Karpas-422 (cell line): Measurements from ENCODE around the gene CALHM3. TPM values are rescaled to one million over a fixed set of nuclear protein-coding genes. Genes with fewer than 3 reads are reported as not detected.

Source experiments
- DNase-seq: peaks from one replicate; pipeline ENCODE4 v3.0.0-alpha.2; 2015
- H2AFZ ChIP-seq: fragments of 200-600 bp; sonication (generic); 2 replicates; pipeline ENCODE4 v1.6.1; 2014; ENCODE audit warnings: antibody characterized with exemption, low read length, mixed read lengths
- H3K27ac ChIP-seq: fragments of 200-600 bp; sonication (generic); 2 replicates; pipeline ENCODE4 v1.5.1; 2014; ENCODE audit warnings: mild to moderate bottlenecking, low read length, moderate library complexity
- H3K27me3 ChIP-seq: fragments of 200-600 bp; sonication (generic); 2 replicates; pipeline ENCODE4 v1.6.1; 2014; ENCODE audit warnings: low read length, mixed read lengths
- H3K36me3 ChIP-seq: fragments of 200-600 bp; sonication (generic); 2 replicates; pipeline ENCODE4 v1.6.1; 2014; ENCODE audit warnings: low read length, mixed read lengths; ENCODE audit not compliant: insufficient read depth
- H3K4me1 ChIP-seq: fragments of 200-600 bp; sonication (generic); 2 replicates; pipeline ENCODE4 v1.6.1; 2014; ENCODE audit warnings: mild to moderate bottlenecking, low read length, mixed read lengths
- H3K4me2 ChIP-seq: fragments of 200-600 bp; sonication (generic); 2 replicates; pipeline ENCODE4 v1.6.1; 2014; ENCODE audit warnings: low read length, low read depth, mild to moderate bottlenecking; ENCODE audit not compliant: poor library complexity, severe bottlenecking
- H3K4me3 ChIP-seq: fragments of 200-600 bp; sonication (generic); 2 replicates; pipeline ENCODE4 v1.5.1; 2014; ENCODE audit warnings: mild to moderate bottlenecking, antibody characterized with exemption, low read length, mixed read lengths
- H3K79me2 ChIP-seq: fragments of 200-600 bp; sonication (generic); 2 replicates; pipeline ENCODE4 v1.6.1; 2014; ENCODE audit warnings: mild to moderate bottlenecking, low read length, mixed read lengths
- H3K9ac ChIP-seq: fragments of 200-600 bp; sonication (generic); 2 replicates; pipeline ENCODE4 v1.6.0; 2014; ENCODE audit warnings: low read length
- H3K9me2 ChIP-seq: fragments of 200-600 bp; sonication (generic), shearing (Covaris generic); replicated peaks from 2 replicates; pipeline ENCODE4 v1.6.0; 2014; ENCODE audit warnings: mild to moderate bottlenecking, low read length, moderate library complexity; ENCODE audit not compliant: insufficient read depth
- H3K9me3 ChIP-seq: fragments of 300-700, 200-600 bp; sonication (generic); 2 replicates; pipeline ENCODE4 v1.6.1; 2014; ENCODE audit warnings: low read length, mixed read lengths
- H4K20me1 ChIP-seq: fragments of 200-600 bp; sonication (generic); 2 replicates; pipeline ENCODE4 v1.6.1; 2014; ENCODE audit warnings: mild to moderate bottlenecking, antibody characterized with exemption, low read length, low read depth; ENCODE audit not compliant: insufficient read depth
- total RNA-seq: library from RNA; depleted of rRNA; stranded (reverse); fragments of >200 nt; shearing (Covaris generic); gene quantifications from 2 replicates; pipeline ENCODE4 v1.2.3, GENCODE V29; 2014; ENCODE audit warnings: low replicate concordance

The CALHM3 gene
- total RNA-seq, 1 experiment from 2014 or later, result 0.30 TPM

DNA sequence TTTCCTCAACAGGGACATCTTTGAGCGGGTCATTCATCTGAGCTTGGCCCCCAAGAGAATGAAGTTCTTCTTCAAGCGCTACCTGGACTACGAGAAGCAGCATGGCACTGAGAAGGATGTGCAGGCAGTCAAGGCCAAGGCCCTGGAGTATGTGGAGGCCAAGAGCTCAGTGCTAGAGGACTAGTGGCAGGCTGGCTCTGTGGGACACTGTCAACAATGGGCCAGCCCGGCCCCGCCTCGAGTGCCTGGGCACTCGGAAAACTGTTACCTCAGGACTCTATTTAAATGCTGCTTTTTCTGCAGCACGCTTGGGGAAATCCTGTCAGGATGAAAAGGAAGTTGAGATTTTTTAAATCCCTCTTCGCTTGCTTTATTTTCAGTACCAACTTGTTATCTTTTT, 33.7 kb downstream of the CALHM3 start:
- H3K27me3 ChIP-seq, result no peaks in the 10 kb centered on the region

DNA sequence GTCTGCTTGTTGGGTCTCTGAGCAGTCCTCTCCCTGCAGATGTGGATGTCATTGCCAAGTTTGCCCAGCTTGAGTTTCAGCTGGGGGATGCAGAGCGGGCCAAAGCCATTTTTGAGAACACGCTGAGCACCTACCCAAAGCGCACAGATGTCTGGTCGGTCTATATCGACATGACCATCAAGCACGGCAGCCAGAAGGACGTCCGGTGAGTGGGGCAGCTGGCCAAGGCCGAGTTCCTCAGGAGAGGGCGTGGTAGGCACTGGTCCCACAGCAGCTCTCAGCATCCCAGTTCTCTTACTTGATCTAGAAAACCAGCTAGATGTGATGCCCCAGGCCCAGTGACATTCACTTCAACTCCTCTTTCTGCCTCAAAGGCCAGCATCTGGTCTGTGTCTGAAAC, 34.6 kb downstream of the CALHM3 start:
- H3K9ac ChIP-seq, result no peak overlapping the region
- no peak overlapping the region for H3K27ac ChIP-seq
- no peaks in the 10 kb centered on the region for H3K9me3 ChIP-seq
- no peaks in the 10 kb centered on the region for H3K79me2 ChIP-seq
- no peak overlapping the region for H3K4me3 ChIP-seq
- DNase-seq, result no peak
- H2AFZ ChIP-seq, result no peak overlapping the region
- H3K4me2 ChIP-seq, result no peak overlapping the region
- H3K9me2 ChIP-seq, result no peaks in the 10 kb centered on the region
- H3K36me3 ChIP-seq, result peaks cover 27% of the 10 kb centered on the region
- H3K27me3 ChIP-seq, result no peaks in the 10 kb centered on the region
- no peaks in the 10 kb centered on the region for H4K20me1 ChIP-seq
- H3K4me1 ChIP-seq, result no peaks in the 10 kb centered on the region

More for the DNA sequence above, 33.7 kb downstream of the CALHM3 start:
- no peaks in the 10 kb centered on the region for H3K9me3 ChIP-seq
- no peaks in the 10 kb centered on the region for H3K79me2 ChIP-seq
- no peak overlapping the region for H3K4me3 ChIP-seq
- no peak for DNase-seq
- no peaks in the 10 kb centered on the region for H3K9me2 ChIP-seq
- no peak overlapping the region for H3K9ac ChIP-seq
- H3K4me2 ChIP-seq, result no peak overlapping the region
- no peaks in the 10 kb centered on the region for H4K20me1 ChIP-seq
- H2AFZ ChIP-seq, result no peak overlapping the region
- H3K27ac ChIP-seq, result no peak overlapping the region
- H3K36me3 ChIP-seq, result peaks cover 27% of the 10 kb centered on the region
- no peaks in the 10 kb centered on the region for H3K4me1 ChIP-seq

DNA sequence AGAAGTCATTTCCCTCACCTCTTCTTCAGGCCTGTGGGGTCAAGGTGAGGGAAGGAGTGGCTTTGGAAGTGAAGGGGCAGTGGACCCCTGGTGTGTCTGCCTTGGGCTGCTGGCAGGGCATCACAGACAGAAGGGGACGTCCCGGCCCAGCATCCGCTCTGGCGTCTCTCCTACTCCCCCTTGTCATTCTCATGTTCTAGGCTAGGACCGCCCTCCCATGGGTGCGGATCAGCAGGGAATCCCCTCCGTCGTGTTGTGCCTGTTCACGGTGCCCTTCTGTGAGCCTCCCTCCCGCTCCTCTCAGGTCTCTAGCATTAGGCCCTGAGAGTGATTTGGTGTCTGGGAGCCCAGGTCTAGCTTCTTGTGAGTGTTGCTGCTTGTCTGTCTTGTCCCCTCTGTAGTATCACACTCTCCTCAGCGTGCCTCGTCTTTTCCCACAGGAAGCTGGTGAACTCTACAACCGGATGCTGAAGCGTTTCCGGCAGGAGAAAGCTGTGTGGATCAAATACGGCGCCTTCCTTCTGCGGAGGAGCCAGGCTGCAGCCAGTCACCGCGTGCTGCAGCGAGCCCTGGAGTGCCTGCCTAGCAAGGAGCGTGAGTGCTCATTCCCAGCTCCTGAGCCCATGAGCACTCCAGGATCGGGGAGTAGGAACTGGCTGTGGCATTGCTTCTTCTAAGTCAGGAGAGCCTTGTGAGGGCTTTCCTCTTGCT, 35.4 kb downstream of the CALHM3 start:
- no peak overlapping the region for H2AFZ ChIP-seq
- no peaks in the 10 kb centered on the region for H3K9me2 ChIP-seq
- H3K4me3 ChIP-seq, result no peak overlapping the region
- DNase-seq, result no peak
- no peaks in the 10 kb centered on the region for H3K9me3 ChIP-seq
- no peaks in the 10 kb centered on the region for H3K4me1 ChIP-seq
- H3K27me3 ChIP-seq, result no peaks in the 10 kb centered on the region
- H3K36me3 ChIP-seq, result peaks cover 32% of the 10 kb centered on the region
- H3K9ac ChIP-seq, result no peak overlapping the region
- no peak overlapping the region for H3K27ac ChIP-seq
- H3K4me2 ChIP-seq, result no peak overlapping the region
- H4K20me1 ChIP-seq, result no peaks in the 10 kb centered on the region
- H3K79me2 ChIP-seq, result no peaks in the 10 kb centered on the region

DNA sequence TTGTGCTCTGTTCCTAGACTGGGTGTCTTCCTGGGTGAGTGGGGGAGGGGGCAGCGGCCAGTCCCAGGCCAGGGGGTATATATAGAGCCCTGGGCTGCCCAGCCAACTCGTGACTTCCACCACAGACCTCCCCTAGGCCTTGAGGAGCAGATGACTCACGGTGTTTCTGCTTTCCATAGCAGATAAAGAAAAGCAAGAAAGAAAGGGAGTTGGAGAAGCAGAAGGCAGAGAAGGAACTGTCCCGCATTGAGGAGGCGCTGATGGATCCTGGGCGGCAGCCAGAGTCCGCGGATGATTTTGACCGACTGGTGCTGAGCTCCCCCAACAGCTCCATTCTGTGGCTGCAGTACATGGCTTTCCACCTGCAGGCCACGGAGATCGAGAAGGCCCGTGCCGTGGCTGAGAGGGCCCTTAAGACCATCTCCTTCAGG, 37.0 kb downstream of the CALHM3 start:
- Histone ChIP-seq H3K9me3 (no peaks in the 10 kb centered on the region), H3K79me2 (no peaks in the 10 kb centered on the region), H3K27ac (no peak overlapping the region), H3K4me2 (no peak overlapping the region), H3K9ac (no peak overlapping the region), H3K36me3 (peaks cover 39% of the 10 kb centered on the region), H3K4me3 (no peak overlapping the region), H3K9me2 (no peaks in the 10 kb centered on the region), H2AFZ (no peak overlapping the region), H4K20me1 (no peaks in the 10 kb centered on the region), H3K4me1 (no peaks in the 10 kb centered on the region), H3K27me3 (no peaks in the 10 kb centered on the region)
- DNase-seq, result no peak

DNA sequence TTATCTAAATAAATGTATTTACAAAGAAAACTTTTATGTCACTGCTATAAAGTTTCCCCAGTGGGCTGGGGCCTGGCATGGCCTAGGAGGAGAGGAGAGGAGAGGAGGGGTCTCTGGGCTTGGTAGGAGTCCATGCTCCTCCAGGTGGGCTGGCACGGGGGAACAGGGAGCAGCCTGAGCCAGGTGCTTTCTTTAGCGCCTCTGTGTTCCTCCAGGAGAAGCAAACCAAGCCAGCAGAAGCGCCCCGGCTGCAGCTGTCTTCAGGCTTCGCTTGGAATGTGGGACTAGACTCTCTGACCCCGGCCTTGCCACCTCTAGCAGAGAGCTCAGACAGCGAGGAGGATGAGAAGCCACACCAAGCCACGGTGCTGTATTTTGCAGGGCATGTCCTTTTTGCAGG, 37.4 kb downstream of the CALHM3 start:
- DNase-seq, result no peak
- Histone ChIP-seq H3K79me2 (no peaks in the 10 kb centered on the region), H3K27me3 (no peaks in the 10 kb centered on the region), H4K20me1 (no peaks in the 10 kb centered on the region), H3K4me1 (no peaks in the 10 kb centered on the region), H3K9me3 (no peaks in the 10 kb centered on the region), H3K4me2 (no peak overlapping the region), H3K36me3 (peaks cover 42% of the 10 kb centered on the region), H3K9me2 (no peaks in the 10 kb centered on the region), H3K27ac (no peak overlapping the region), H3K4me3 (no peak overlapping the region), H3K9ac (no peak overlapping the region), H2AFZ (no peak overlapping the region)

- Histone ChIP-seq H3K36me3 (peaks cover 45% of the 10 kb centered on the region), H3K4me1 (no peaks in the 10 kb centered on the region)
These were observed 37.8 kb downstream of the CALHM3 start for GRCh38 chr10:103441206-103441605.

DNA sequence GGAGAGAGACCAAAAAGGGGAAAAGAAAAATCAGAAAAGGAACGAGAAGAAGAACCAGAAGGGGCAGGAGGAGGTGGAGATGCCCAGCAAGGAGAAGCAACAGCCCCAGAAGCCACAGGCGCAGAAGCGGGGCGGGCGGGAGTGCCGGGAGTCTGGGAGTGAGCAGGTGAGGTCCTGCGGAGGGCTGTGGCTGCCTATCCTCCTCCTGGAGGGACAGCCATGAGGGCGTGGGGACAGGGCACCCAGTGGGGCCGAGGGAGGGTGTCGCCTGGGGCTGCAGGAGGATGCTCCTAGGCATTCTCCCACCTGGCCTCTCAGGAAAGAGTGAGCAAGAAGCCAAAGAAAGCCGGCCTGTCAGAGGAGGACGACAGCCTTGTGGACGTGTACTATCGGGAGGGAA, 38.6 kb downstream of the CALHM3 start:
- H3K9me2 ChIP-seq, result no peaks in the 10 kb centered on the region
- no peaks in the 10 kb centered on the region for H3K9me3 ChIP-seq
- no peak overlapping the region for H2AFZ ChIP-seq
- H3K4me3 ChIP-seq, result no peak overlapping the region
- no peaks in the 10 kb centered on the region for H3K27me3 ChIP-seq
- H3K9ac ChIP-seq, result no peak overlapping the region
- H3K27ac ChIP-seq, result no peak overlapping the region
- no peaks in the 10 kb centered on the region for H3K4me1 ChIP-seq
- no peaks in the 10 kb centered on the region for H3K79me2 ChIP-seq
- DNase-seq, result no peak
- peaks cover 42% of the 10 kb centered on the region for H3K36me3 ChIP-seq
- H4K20me1 ChIP-seq, result no peaks in the 10 kb centered on the region
- no peak overlapping the region for H3K4me2 ChIP-seq

More at GRCh38 chr10:103441206-103441605, 37.8 kb downstream of the CALHM3 start:
- no peak overlapping the region for H3K4me3 ChIP-seq
- no peaks in the 10 kb centered on the region for H4K20me1 ChIP-seq
- H3K27ac ChIP-seq, result no peak overlapping the region
- no peaks in the 10 kb centered on the region for H3K27me3 ChIP-seq
- H2AFZ ChIP-seq, result no peak overlapping the region
- H3K9me2 ChIP-seq, result no peaks in the 10 kb centered on the region
- no peaks in the 10 kb centered on the region for H3K79me2 ChIP-seq
- H3K4me2 ChIP-seq, result no peak overlapping the region
- DNase-seq, result no peak
- H3K9me3 ChIP-seq, result no peaks in the 10 kb centered on the region
- no peak overlapping the region for H3K9ac ChIP-seq

- peaks cover 41% of the 10 kb centered on the region; the same call in 1 of the 2 replicates for H3K36me3 ChIP-seq
These were observed 39.3 kb downstream of the CALHM3 start for GRCh38 chr10:103439776-103440175.

More at GRCh38 chr10:103439776-103440175, 39.3 kb downstream of the CALHM3 start:
- Histone ChIP-seq H3K4me2 (no peak overlapping the region), H3K27ac (no peak overlapping the region), H3K27me3 (no peaks in the 10 kb centered on the region), H3K79me2 (no peaks in the 10 kb centered on the region), H4K20me1 (no peaks in the 10 kb centered on the region), H3K9me2 (no peaks in the 10 kb centered on the region), H3K9ac (no peak overlapping the region), H3K4me1 (no peaks in the 10 kb centered on the region), H3K4me3 (no peak overlapping the region), H2AFZ (no peak overlapping the region), H3K9me3 (no peaks in the 10 kb centered on the region)
- no peak for DNase-seq
